Measurements from ENCODE around the gene MRPL22. TPM values are rescaled to one million over a fixed set of nuclear protein-coding genes. Genes with fewer than 3 reads are reported as not detected.
"Not testable (repeated sequence)": the region's sequence is repeated elsewhere in the genome, so short reads cannot be mapped to it uniquely, and the experiment has no call there.

Gene MRPL22
- total and polyA plus RNA-seq, 2 experiments from 2014 or later = 11.5 to 93.7 TPM

DNA sequence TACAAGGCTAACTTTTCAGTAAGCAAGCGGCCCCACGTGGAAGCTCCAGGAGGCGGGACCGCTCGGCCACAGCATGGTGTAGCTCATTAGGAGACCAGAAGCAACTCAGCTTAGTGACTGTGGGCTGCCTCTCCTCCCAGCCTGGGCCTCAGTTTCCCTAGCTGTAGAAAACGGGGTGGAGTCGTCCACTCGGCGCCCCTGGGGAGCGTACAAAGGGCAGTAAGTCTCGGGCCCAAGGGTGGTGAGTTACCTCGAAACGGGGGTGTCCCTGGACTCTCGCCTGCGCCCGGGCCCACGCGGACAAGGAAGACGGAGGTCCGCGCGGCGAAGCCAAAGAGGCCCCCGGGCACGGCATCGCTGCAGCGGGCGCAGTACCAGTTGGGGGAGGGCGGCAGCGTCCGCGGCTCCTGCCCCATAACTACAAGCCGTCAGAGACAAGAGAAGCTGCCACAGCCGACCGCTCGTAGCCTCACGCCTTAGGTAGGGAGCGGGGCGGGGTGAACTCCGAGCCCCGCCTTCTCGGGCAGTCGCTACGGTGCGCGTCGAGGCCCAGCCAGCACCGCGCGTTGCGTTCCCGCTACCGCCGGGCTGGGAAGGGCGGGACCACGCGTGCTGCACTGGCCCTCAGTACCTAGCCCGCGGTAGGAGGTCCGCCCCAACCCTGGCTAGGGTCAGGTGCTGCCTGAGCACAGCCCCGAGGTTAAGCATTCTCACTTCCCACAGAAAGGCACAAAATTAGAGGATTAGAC is 3.0 kb upstream of the MRPL22 start, which contains the start of gene GEMIN5:
Gene GEMIN5, minus strand, starts transcription at position 494 of the 749 bp plus-strand sequence. Its CDS starts 78 bp downstream, at position 416.
- H3K4me1 ChIP-seq (ENCODE audit: insufficient read depth) = peaks cover 27% of the 10 kb centered on the region
- peaks cover 6% of the 10 kb centered on the region; the same call in 1 of the 2 replicates for H4K20me1 ChIP-seq (ENCODE audit: insufficient read depth)
- H3K79me2 ChIP-seq (ENCODE audit: insufficient read depth) = peaks cover 56% of the 10 kb centered on the region
- in situ Hi-C loops (cut with MboI) = no loop called here
- H3K36me3 ChIP-seq (ENCODE audit: low read depth) = peaks cover 8% of the 10 kb centered on the region; the same call in 1 of the 2 replicates
- no peaks in the 10 kb centered on the region for H3K9me3 ChIP-seq (ENCODE audit: low read depth)
- peak within 1 kb of the TSS; percentile 88 for H3K4me3 ChIP-seq
- 0 out of 2 replicates have a peak, but pooled peaks cover 6% of the 10 kb centered on the region for H3F3A ChIP-seq (ENCODE audit: insufficient read depth)
- no peaks in the 10 kb centered on the region for H3K9me2 ChIP-seq (ENCODE audit: insufficient read depth)
- no peaks in the 10 kb centered on the region for H3K27me3 ChIP-seq (replicated peaks; ENCODE audit: insufficient read depth)
- H3K9ac ChIP-seq = peak within 1 kb of the TSS; percentile 80
- H2AFZ ChIP-seq = peak within 1 kb of the TSS; percentile 99
- H3K27ac ChIP-seq = peak within 1 kb of the TSS; percentile 31; the same call in 1 of the 2 replicates
- peak within 1 kb of the TSS; percentile 93 for H3K4me2 ChIP-seq (ENCODE audit: unreplicated experiment)
- DNase-seq = peak; percentile 96
- 1% methylated on average over 53 to 61 of the region's 61 CpGs for WGBS, 2 experiments (ENCODE audit: low coverage in 1 of 2, low lambda C conversion rate in 2 of 2, missing lambda C conversion rate in 2 of 2)
- TF ChIP-seq EZH2 (IDR thresholded peaks at IDR 0.05; ENCODE audit: insufficient read depth, poor library complexity, severe bottlenecking) (no peak), EZH2phosphoT487 (IDR thresholded peaks at IDR 0.05; ENCODE audit: insufficient read depth, low read depth) (no peak)

- H3K4me3 ChIP-seq; in situ Hi-C loops (cut with MboI); H3K27ac ChIP-seq; H3K27me3 ChIP-seq (replicated peaks; ENCODE audit: insufficient read depth); H4K20me1 ChIP-seq (ENCODE audit: insufficient read depth); H3K9me2 ChIP-seq (ENCODE audit: insufficient read depth); H3K36me3 ChIP-seq (ENCODE audit: low read depth); H3F3A ChIP-seq (ENCODE audit: insufficient read depth); H3K9ac ChIP-seq; H3K9me3 ChIP-seq (ENCODE audit: low read depth); H3K4me2 ChIP-seq (ENCODE audit: unreplicated experiment); DNase-seq: not testable (repeated sequence)
- Histone ChIP-seq H3K4me1 (ENCODE audit: insufficient read depth) (peaks cover 30% of the 10 kb centered on the region), H2AFZ (peak overlapping the region; percentile 99; the same call in 1 of the 2 replicates), H3K79me2 (ENCODE audit: insufficient read depth) (peaks cover 69% of the 10 kb centered on the region)
- 87 to 89% methylated on average over 5 of the region's 5 CpGs for WGBS, 2 experiments (ENCODE audit: low coverage in 1 of 2, low lambda C conversion rate in 2 of 2, missing lambda C conversion rate in 2 of 2)
Observed at GRCh38 chr5:154939387-154939786, 1.5 kb upstream of the MRPL22 start.

GRCh38 chr5:154940375-154940771 is 500 bp upstream of the MRPL22 start:
- peaks cover 30% of the 10 kb centered on the region for H3K4me1 ChIP-seq (ENCODE audit: insufficient read depth)

DNA sequence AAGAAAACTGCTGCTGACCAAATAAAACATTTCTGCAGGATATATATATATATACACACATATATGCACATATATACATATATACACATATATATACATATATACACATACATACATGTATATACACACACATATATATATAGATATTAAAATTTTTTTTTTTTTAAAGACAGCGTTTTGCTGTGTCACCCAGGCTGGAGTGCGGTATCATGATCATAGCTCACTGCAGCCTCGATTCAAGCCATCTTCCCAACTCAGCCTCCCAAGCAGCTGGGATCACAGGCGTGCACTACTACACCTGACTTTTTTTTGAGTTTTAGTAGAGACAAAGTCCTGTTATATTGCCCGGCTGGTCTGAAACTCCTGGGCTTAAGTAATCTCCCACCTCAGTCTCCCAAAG is 2.7 kb downstream of the MRPL22 start:
- Histone ChIP-seq H3K27ac (no peak overlapping the region), H3F3A (ENCODE audit: insufficient read depth) (0 out of 2 replicates have a peak, but pooled peaks cover 6% of the 10 kb centered on the region), H3K4me2 (ENCODE audit: unreplicated experiment) (no peak overlapping the region), H4K20me1 (ENCODE audit: insufficient read depth) (peaks cover 4% of the 10 kb centered on the region; the same call in 1 of the 2 replicates), H3K9ac (no peak overlapping the region), H3K27me3 (replicated peaks; ENCODE audit: insufficient read depth) (no peaks in the 10 kb centered on the region), H2AFZ (no peak overlapping the region), H3K79me2 (ENCODE audit: insufficient read depth) (peaks cover 74% of the 10 kb centered on the region), H3K4me1 (ENCODE audit: insufficient read depth) (peaks cover 20% of the 10 kb centered on the region), H3K36me3 (ENCODE audit: low read depth) (no peaks in the 10 kb centered on the region), H3K9me3 (ENCODE audit: low read depth) (no peaks in the 10 kb centered on the region), H3K4me3 (no peak overlapping the region), H3K9me2 (ENCODE audit: insufficient read depth) (no peaks in the 10 kb centered on the region)
- in situ Hi-C loops (cut with MboI) = no loop called here
- TF ChIP-seq EZH2phosphoT487 (IDR thresholded peaks at IDR 0.05; ENCODE audit: insufficient read depth, low read depth) (no peak), EZH2 (IDR thresholded peaks at IDR 0.05; ENCODE audit: insufficient read depth, poor library complexity, severe bottlenecking) (no peak)
- DNase-seq = no peak
- 91 to 92% methylated on average over 5 of the region's 5 CpGs for WGBS, 2 experiments (ENCODE audit: low coverage in 1 of 2, low lambda C conversion rate in 2 of 2, missing lambda C conversion rate in 2 of 2)

More at GRCh38 chr5:154940375-154940771, 500 bp upstream of the MRPL22 start:
- Histone ChIP-seq H3K4me3 (peak overlapping the region; percentile 97), H3K36me3 (ENCODE audit: low read depth) (peaks cover 4% of the 10 kb centered on the region; the same call in 1 of the 2 replicates), H4K20me1 (ENCODE audit: insufficient read depth) (0 out of 2 replicates have a peak, but pooled peaks cover 6% of the 10 kb centered on the region), H3F3A (ENCODE audit: insufficient read depth) (0 out of 2 replicates have a peak, but pooled peaks cover 6% of the 10 kb centered on the region), H3K27ac (peak overlapping the region; percentile 74), H3K27me3 (replicated peaks; ENCODE audit: insufficient read depth) (no peaks in the 10 kb centered on the region), H3K79me2 (ENCODE audit: insufficient read depth) (peaks cover 69% of the 10 kb centered on the region), H3K9me2 (ENCODE audit: insufficient read depth) (no peaks in the 10 kb centered on the region), H3K9ac (peak overlapping the region; percentile 92), H2AFZ (peak overlapping the region; percentile 99), H3K4me2 (ENCODE audit: unreplicated experiment) (peak overlapping the region; percentile 95), H3K9me3 (ENCODE audit: low read depth) (no peaks in the 10 kb centered on the region)
- DNase-seq = no peak
- TF ChIP-seq EZH2phosphoT487 (IDR thresholded peaks at IDR 0.05; ENCODE audit: insufficient read depth, low read depth) (no peak), EZH2 (IDR thresholded peaks at IDR 0.05; ENCODE audit: insufficient read depth, poor library complexity, severe bottlenecking) (no peak)
- in situ Hi-C loops (cut with MboI) = no loop called here
- 86% methylated on average over 9 of the region's 9 CpGs for WGBS, 2 experiments (ENCODE audit: low coverage in 1 of 2, low lambda C conversion rate in 2 of 2, missing lambda C conversion rate in 2 of 2)

Data from GM23248 (cell line).